Nephron progenitor cell (in vitro differentiated cells): ENCODE measurements around the gene NOM1.

ENCODE experiments used
- DNase-seq: peaks from one replicate; pipeline ENCODE4 v3.0.0; 2021
- H3K27ac Mint-ChIP-seq: 2 replicates; pipeline ENCODE4 v1.8.0; 2021; ENCODE audit warnings: mild to moderate bottlenecking, moderate library complexity, mixed read lengths
- H3K27me3 Mint-ChIP-seq: 2 replicates; pipeline ENCODE4 v1.8.0; 2021; ENCODE audit warnings: mild to moderate bottlenecking, low read depth, mixed read lengths; ENCODE audit not compliant: poor library complexity
- H3K36me3 Mint-ChIP-seq: 2 replicates; pipeline ENCODE4 v1.8.0; 2021; ENCODE audit warnings: low read depth, mixed read lengths
- H3K4me1 Mint-ChIP-seq: 2 replicates; pipeline ENCODE4 v1.8.0; 2021; ENCODE audit warnings: mixed read lengths
- H3K4me3 Mint-ChIP-seq: 2 replicates; pipeline ENCODE4 v1.8.0; 2021; ENCODE audit warnings: mild to moderate bottlenecking, moderate library complexity, mixed read lengths
- H3K9me3 Mint-ChIP-seq: 2 replicates; pipeline ENCODE4 v1.8.0; 2021; ENCODE audit warnings: mild to moderate bottlenecking, moderate library complexity, mixed read lengths
- TF ChIP-seq, protein P1 (sequence below): fragments of 200-600 bp; sonication (generic); IDR thresholded peaks from 2 replicates; pipeline ENCODE4 v1.5.0; 2021; ENCODE audit warnings: antibody characterized with exemption

NOM1 gene

DNA sequence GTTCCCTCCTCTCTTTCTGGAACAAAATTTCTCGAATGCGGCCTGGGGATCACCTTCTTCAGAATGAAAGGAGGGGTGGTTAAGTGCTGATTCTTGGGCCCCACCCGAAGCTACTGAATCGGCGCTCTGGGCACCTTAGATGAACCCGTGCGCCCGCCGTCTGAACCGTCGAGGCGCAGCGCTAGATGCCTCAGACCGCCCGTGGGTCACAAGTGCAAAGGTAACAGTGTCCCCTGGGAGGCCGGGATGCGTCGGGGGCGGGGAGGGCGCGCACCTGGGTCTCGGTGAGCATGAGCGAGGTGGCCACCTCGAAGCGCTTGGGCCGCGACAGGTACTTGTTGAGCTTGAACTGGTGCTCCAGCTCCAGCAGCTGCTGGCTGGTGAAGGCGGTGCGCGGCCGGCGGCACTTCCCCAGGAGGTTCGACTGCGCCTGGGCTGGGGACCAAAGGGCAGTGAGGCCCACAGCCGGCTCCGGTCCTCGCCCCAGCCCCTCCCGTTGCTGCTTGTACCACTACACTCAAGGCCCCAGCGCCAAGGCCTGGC is 56.8 kb downstream of the NOM1 start:
- Mint-ChIP-seq H3K9me3 (peaks cover 5% of the 10 kb centered on the region), H3K4me3 (no peak overlapping the region), H3K36me3 (no peaks in the 10 kb centered on the region), H3K4me1 (peaks cover 30% of the 10 kb centered on the region), H3K27me3 (peaks cover 88% of the 10 kb centered on the region), H3K27ac (no peak overlapping the region)
- TF ChIP-seq, protein P1, sequence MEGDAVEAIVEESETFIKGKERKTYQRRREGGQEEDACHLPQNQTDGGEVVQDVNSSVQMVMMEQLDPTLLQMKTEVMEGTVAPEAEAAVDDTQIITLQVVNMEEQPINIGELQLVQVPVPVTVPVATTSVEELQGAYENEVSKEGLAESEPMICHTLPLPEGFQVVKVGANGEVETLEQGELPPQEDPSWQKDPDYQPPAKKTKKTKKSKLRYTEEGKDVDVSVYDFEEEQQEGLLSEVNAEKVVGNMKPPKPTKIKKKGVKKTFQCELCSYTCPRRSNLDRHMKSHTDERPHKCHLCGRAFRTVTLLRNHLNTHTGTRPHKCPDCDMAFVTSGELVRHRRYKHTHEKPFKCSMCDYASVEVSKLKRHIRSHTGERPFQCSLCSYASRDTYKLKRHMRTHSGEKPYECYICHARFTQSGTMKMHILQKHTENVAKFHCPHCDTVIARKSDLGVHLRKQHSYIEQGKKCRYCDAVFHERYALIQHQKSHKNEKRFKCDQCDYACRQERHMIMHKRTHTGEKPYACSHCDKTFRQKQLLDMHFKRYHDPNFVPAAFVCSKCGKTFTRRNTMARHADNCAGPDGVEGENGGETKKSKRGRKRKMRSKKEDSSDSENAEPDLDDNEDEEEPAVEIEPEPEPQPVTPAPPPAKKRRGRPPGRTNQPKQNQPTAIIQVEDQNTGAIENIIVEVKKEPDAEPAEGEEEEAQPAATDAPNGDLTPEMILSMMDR: no peak
- DNase-seq: no peak

DNA sequence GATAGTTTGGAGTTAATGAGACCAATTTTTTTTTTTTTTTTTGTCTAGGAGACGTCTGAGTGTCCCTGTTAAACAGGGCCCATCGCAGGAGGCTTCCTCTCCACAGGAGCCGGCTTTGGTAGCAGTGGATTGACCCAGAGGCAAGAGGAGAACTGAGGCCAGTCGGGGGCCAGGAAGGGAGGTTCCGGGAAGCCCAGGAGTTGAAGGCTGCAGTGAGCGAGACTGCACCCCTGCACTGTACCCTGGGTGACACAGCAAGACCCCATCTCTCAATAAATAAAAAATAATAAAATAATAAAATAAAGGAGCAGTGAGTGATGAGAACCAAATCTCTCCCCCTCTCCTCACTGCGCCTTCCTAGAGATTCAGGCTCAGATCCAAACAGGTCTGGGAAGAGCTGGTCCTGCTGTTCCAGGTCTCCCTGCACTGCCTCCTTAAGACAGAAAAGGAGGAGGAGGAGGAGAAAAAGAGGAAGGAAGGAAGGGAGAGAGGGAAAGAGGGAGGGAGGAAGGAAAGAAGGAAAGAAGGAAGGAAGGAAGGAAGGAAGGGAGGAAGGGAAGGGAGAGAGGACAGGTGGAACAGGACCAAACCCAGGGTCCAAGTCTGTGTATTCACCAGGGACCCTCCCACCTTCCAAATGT is 57.4 kb downstream of the NOM1 start:
- TF ChIP-seq, protein P1: no peak
- peaks cover 25% of the 10 kb centered on the region for H3K4me1 Mint-ChIP-seq
- no peak for DNase-seq
- no peak overlapping the region for H3K4me3 Mint-ChIP-seq
- peaks cover 3% of the 10 kb centered on the region for H3K9me3 Mint-ChIP-seq
- H3K27me3 Mint-ChIP-seq: peaks cover 88% of the 10 kb centered on the region
- no peaks in the 10 kb centered on the region for H3K36me3 Mint-ChIP-seq
- no peak overlapping the region for H3K27ac Mint-ChIP-seq

DNA sequence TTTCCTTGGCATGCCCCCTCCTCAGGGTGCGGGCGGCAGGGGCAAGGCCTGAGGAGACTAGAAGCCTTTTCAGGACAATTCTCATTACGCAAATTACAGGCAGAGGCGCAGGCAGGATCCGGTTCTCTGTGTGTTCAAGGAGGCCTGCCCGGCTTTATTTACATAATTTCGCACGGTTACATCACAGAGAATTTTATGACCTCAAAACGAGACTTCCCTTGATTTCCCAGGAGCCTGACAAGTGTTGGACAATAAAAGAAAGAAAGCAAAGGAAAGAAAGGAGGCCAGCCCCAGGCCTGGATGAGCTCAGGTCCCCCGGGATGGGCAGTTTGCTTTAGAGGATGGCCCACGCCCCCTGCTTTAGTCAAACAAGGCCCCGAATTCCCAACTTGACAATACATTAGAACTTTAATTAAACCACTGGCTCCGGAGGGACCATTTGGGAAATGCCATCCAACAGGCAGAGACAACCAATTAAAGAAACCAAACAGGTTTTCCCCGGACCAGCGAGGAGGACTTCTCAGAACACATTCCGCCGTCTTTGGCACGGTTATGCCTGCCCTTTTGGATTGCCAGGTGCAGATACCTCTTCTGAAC is 58.1 kb downstream of the NOM1 start:
- TF ChIP-seq, protein P1: no peak
- Mint-ChIP-seq H3K4me1 (peaks cover 20% of the 10 kb centered on the region), H3K9me3 (no peaks in the 10 kb centered on the region), H3K4me3 (no peak overlapping the region), H3K27me3 (peaks cover 88% of the 10 kb centered on the region), H3K36me3 (no peaks in the 10 kb centered on the region), H3K27ac (no peak overlapping the region)
- DNase-seq: no peak

DNA sequence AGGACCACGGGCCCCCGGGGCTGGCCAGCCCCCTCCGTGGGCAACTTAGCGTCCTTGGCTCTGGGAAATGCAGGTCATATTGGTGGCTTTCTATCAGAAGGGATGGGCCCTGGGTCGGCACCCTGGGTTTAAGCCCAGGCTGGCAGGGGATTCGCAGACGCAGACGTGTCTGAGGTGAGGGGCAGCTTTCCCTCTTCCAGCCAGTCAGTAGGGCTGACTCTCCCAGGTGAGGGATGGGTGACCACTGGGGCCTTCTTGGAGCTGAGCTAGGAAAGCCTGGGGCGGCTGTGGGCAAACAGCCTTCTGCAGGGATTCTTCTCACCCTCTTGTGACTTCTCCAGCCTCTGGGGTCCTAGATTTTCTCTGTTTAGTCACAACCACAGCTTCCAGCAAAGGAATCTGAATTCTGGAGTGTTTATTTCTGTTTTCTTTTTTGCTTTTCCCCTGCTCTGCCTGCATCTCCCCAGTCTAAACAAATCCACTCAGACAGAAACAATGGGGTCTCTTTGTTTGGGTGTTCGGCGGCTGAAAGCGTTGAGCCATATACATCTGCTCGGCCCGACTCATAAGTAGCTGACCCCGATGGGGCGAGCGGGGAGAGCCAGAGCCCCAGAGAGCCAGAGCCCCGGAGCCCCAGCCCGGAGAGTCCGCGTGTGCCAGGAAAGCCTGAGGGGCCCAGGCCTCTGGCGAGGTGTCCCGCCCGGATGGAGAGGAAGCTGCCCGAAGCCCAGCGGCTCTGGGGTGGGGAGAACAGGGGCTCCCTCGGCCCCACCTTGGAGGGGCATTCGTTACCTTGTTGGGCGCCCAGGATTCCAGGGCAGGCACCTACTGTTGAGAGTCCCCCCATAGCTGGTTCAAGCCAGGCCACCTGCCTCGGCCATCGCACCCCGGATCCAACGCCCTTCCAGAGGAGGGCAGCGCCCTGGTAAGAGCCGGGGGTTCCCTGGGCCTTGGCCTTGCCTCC is 59.0 kb downstream of the NOM1 start:
- Mint-ChIP-seq H3K9me3 (no peaks in the 10 kb centered on the region), H3K36me3 (no peaks in the 10 kb centered on the region), H3K4me1 (peaks cover 16% of the 10 kb centered on the region), H3K27me3 (peaks cover 88% of the 10 kb centered on the region), H3K4me3 (no peak overlapping the region), H3K27ac (no peak overlapping the region)
- TF ChIP-seq, protein P1: no peak
- DNase-seq: no peak

DNA sequence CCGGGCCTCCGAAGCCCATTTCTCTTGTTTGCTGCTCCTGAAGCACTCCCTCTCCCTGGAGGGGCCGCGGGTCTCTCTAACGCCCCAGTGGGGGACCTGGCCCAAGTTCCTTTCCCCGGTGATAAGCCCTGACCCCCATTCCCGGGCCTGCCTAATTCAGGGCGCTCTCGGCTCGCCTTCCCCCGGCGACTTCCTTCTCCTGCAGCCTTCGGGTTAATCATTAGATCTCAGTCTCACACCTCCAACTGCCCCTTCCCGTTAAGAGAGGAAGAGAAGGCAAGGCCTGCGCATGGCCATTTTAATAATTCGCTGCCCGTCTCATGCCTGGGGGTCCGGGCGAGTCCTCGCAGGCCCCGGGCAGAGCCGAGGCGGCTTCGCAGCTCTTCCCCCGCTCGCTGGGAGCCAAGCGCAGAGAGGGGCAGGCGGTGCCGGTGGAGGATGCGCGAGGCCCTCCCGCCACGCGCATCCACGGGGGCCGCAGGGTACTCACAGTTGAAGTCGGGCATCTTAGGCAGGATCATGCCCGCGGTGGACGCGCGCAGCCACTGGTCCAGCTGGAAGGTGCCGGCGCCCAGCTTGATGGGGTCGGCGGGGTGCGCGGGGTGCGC is 59.8 kb downstream of the NOM1 start:
- H3K4me1 Mint-ChIP-seq: peaks cover 8% of the 10 kb centered on the region
- peaks cover 88% of the 10 kb centered on the region for H3K27me3 Mint-ChIP-seq
- no peak overlapping the region for H3K27ac Mint-ChIP-seq
- no peaks in the 10 kb centered on the region for H3K36me3 Mint-ChIP-seq
- DNase-seq: no peak
- no peaks in the 10 kb centered on the region for H3K9me3 Mint-ChIP-seq
- TF ChIP-seq, protein P1: no peak
- H3K4me3 Mint-ChIP-seq: no peak overlapping the region
